Thoracic aorta (tissue), 2 donors: ENCODE data around the gene GPS2. TPM values are rescaled to one million over a fixed set of nuclear protein-coding genes. Genes with fewer than 3 reads are reported as not detected.
"Not testable (repeated sequence)": the region's sequence is repeated elsewhere in the genome, so short reads cannot be mapped to it uniquely, and the experiment has no call there.

Experiments used
- ATAC-seq: fragments of 150-250 bp; one replicate; pipeline ENCODE4 v1.8.0; 2017; ENCODE audit warnings: low read depth; ENCODE audit not compliant: insufficient number of reproducible peaks, low FRiP score
- DNase-seq: peaks from one replicate; pipeline ENCODE4 v3.0.0-alpha.2; 2020; ENCODE audit warnings: low spot score
- H3K27ac ChIP-seq, 2 donors: fragments of 200-600 bp; sonication (generic); 1 replicate in 1 of 2; 2 replicates in 1 of 2; pipeline ENCODE4 v1.5.1; 2016; ENCODE audit warnings: mild to moderate bottlenecking in 2 of 2, moderate library complexity in 2 of 2
- H3K27me3 ChIP-seq: fragments of 200-600 bp; sonication (generic); replicated peaks from 2 replicates; pipeline ENCODE4 v1.6.0; 2016; ENCODE audit warnings: mild to moderate bottlenecking; ENCODE audit not compliant: insufficient read depth
- H3K36me3 ChIP-seq: fragments of 200-600 bp; sonication (generic); one replicate; pipeline ENCODE4 v1.5.1; 2016
- H3K4me1 ChIP-seq, 2 donors: fragments of 200-600 bp; sonication (generic); 1 replicate in 1 of 2; 2 replicates in 1 of 2; pipeline versions ENCODE4 v1.5.1 to v1.6.0; 2016; ENCODE audit warnings: low read depth in 2 of 2, mild to moderate bottlenecking in 1 of 2; ENCODE audit not compliant: control insufficient read depth in 1 of 2
- H3K4me3 ChIP-seq: fragments of 200-600 bp; sonication (generic); 2 replicates; pipeline ENCODE4 v1.5.1; 2016; ENCODE audit warnings: mild to moderate bottlenecking
- H3K9me3 ChIP-seq: fragments of 200-600 bp; sonication (generic); 2 replicates; pipeline ENCODE4 v1.5.1; 2016
- total RNA-seq, 2 donors: library from RNA; depleted of rRNA; stranded (reverse); fragments of >200 nt; gene quantifications; one replicate each; pipeline versions ENCODE4 v1.1.0 to v1.2.3, GENCODE V29; 2016
- TF ChIP-seq, protein P1 (sequence below): fragments of 200-600 bp; sonication (generic); IDR thresholded peaks from one replicate; pipeline ENCODE4 v1.5.1; 2019; ENCODE audit warnings: antibody characterized with exemption

Gene GPS2
- total RNA-seq, 2 donors from 2014 or later, result 66.5 to 100.0 TPM

DNA sequence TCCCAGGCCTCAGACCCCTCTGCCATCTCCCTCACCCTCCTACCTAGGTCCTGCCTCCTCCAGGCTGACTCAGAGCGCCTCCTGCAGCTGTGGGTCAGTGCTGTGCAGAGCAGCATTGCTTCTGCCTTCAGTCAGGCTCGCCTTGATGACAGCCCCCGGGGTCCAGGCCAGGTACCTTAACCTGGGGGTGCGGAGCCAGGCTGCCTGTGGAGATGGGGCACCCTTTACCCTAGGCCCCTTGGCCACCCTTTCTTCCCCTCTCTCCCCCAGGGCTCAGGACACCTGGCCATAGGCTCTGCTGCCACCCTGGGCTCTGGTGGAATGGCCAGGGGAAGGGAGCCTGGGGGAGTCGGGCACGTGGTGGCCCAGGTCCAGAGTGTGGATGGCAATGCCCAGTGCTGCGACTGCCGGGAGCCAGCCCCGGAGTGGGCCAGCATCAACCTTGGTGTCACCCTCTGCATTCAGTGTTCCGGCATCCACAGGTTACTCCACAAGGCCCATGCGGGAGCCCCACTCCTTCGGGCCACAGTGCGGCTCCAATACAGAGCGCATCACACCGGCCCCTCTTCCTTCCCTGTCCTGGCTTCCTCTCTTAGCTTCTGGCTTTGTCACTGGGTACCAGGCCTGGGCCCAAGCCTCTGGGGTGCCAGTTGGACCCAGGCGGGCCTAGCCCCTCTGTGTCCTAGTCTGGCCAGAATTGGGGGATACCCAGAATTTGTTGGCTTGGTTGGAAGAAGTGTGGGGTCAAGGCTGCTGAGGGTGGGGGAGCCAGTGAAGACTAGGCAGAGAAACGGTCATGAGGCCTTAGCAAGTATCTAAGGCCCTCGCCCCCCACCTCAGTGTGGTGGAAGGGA is 31.8 kb upstream of the GPS2 start:
- TF ChIP-seq, protein P1, sequence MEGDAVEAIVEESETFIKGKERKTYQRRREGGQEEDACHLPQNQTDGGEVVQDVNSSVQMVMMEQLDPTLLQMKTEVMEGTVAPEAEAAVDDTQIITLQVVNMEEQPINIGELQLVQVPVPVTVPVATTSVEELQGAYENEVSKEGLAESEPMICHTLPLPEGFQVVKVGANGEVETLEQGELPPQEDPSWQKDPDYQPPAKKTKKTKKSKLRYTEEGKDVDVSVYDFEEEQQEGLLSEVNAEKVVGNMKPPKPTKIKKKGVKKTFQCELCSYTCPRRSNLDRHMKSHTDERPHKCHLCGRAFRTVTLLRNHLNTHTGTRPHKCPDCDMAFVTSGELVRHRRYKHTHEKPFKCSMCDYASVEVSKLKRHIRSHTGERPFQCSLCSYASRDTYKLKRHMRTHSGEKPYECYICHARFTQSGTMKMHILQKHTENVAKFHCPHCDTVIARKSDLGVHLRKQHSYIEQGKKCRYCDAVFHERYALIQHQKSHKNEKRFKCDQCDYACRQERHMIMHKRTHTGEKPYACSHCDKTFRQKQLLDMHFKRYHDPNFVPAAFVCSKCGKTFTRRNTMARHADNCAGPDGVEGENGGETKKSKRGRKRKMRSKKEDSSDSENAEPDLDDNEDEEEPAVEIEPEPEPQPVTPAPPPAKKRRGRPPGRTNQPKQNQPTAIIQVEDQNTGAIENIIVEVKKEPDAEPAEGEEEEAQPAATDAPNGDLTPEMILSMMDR, result no peak
- Histone ChIP-seq H3K9me3 (no peaks in the 10 kb centered on the region), H3K27ac (no peak overlapping the region), H3K27me3 (no peaks in the 10 kb centered on the region), H3K4me1 (peaks cover 5 to 14% of the 10 kb centered on the region in 2 donors), H3K36me3 (no peaks in the 10 kb centered on the region), H3K4me3 (no peak overlapping the region)
- ATAC-seq (no peak), DNase-seq (no peak)

GRCh38 chr17:7343250-7343649 is 28.1 kb upstream of the GPS2 start:
- Histone ChIP-seq H3K27ac (no peak overlapping the region), H3K36me3 (no peaks in the 10 kb centered on the region), H3K9me3 (no peaks in the 10 kb centered on the region), H3K27me3 (no peaks in the 10 kb centered on the region), H3K4me3 (no peak overlapping the region), H3K4me1 (no peaks in the 10 kb centered on the region)
- DNase-seq (no peak), ATAC-seq (no peak)
- TF ChIP-seq, protein P1, result no peak

GRCh38 chr17:7341842-7342241 is 26.7 kb upstream of the GPS2 start:
- H3K27ac ChIP-seq, result no peak overlapping the region
- TF ChIP-seq, protein P1, result no peak
- ATAC-seq, result no peak
- no peaks in the 10 kb centered on the region for H3K9me3 ChIP-seq
- H3K36me3 ChIP-seq, result no peaks in the 10 kb centered on the region
- H3K27me3 ChIP-seq, result no peaks in the 10 kb centered on the region
- no peaks in the 10 kb centered on the region for H3K4me1 ChIP-seq
- H3K4me3 ChIP-seq, result no peak overlapping the region
- DNase-seq, result no peak

DNA sequence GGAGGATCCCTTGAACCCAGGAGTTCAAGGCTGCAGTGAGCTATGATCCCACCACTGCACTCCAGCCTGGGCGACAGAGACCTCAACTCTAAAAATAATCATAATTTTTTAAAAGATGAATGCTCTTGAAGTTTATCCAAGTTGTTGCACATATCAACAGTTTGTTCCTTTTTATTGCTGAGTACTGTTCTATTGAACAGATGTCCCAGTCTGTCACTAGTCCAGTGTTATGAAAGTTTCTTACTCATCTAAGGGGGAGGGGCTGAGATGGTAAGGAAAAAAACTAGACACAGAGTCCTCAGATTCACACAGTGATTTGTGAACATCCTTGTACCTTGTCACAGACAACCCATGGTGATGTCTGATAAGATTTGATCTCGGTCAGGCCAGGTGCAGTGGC is 25.0 kb upstream of the GPS2 start:
- Histone ChIP-seq H3K27ac (no peak overlapping the region), H3K36me3 (no peaks in the 10 kb centered on the region), H3K9me3 (no peaks in the 10 kb centered on the region), H3K4me1 (no peaks in the 10 kb centered on the region), H3K4me3 (no peak overlapping the region), H3K27me3 (no peaks in the 10 kb centered on the region)
- TF ChIP-seq, protein P1, result no peak
- DNase-seq (no peak), ATAC-seq (no peak)

GRCh38 chr17:7337600-7337999 is 22.4 kb upstream of the GPS2 start:
- H3K4me1 ChIP-seq, H3K9me3 ChIP-seq, H3K36me3 ChIP-seq, DNase-seq, ATAC-seq, H3K27ac ChIP-seq, H3K27me3 ChIP-seq: not testable (repeated sequence)
- peak overlapping the region; percentile 57 for H3K4me3 ChIP-seq
